ENCODE results near the gene FNDC3B.
A peak's percentile ranks its signal among the peaks of the same experiment; 100 is the strongest.

Gene FNDC3B

DNA sequence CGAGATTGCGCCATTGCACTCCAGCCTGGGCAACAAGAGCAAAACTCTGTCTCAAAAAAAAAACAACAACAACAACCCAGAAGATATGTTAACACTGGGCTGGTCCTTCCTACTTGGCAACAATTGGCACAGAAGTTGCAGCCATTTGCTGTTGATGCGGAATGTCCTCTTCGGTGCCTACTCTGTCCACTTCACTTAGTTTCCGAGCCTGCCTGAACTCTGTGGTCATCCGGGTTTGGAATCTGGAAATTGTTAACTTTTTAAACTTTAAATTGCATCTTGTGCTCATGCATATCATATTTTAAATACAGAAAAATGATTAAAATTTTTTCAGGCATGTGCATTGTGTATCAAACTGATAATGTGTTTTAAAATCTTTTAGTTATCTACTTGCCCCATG is 81.5 kb downstream of the FNDC3B start:
- no peak for DNase-seq

DNA sequence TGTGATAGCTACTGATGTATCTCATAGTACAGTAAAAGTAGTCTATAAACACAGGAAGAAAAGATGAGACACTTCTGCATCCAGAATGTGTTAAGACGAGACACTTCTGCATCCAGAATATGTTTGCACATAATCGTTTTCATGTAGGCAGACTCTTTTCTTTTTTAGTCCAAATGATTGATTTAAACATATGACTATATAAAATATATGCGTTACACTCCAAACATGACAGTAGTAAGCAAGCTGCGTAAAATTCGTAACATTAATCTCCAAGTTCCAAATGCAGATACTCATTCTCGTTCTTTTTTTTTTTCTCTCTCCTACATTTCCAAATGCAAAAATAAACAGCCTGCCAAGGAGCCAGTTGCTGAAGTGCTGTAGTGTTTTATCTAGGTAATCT is 82.6 kb downstream of the FNDC3B start:
- no peak for DNase-seq

DNA sequence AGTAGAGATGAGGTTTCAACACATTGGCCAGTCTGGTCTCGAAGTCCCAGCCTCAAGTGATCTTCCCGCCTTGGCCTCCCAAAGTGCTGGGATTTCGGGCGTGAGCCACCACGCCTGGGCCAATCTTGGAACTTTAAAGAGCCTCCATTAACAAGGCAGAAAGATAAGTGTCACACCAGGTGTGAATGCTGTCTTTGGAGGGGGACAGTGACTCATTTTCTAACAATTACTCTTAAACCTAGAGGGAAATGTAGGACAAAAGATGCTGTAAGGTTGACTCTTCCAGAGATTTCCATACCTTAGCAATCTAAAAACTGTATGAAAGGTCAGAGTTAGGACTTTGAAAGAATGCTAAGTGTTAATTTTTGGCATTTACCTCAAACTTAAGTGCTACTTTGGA is 84.9 kb downstream of the FNDC3B start:
- no peak for DNase-seq

DNA sequence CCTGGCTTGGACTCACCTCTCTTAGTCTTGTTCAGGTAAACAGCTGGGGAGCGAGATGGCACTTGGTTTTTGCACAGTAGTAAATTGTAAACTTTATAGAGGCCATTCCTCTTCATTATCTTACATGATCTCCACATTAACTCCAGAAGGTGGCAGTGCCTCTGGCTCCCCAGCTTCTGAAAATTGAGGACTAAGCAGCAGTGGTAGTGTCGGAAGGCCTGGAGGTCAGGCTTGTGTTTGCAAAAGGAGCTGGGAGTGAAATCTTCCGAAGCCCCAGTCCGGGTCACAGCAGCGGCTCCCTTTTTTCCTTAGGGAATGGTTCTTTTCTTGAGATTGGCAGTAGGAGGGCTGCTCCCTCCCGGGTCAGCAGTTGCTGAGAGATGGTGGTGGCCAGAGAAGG is 85.7 kb downstream of the FNDC3B start:
- DNase-seq = no peak

DNA sequence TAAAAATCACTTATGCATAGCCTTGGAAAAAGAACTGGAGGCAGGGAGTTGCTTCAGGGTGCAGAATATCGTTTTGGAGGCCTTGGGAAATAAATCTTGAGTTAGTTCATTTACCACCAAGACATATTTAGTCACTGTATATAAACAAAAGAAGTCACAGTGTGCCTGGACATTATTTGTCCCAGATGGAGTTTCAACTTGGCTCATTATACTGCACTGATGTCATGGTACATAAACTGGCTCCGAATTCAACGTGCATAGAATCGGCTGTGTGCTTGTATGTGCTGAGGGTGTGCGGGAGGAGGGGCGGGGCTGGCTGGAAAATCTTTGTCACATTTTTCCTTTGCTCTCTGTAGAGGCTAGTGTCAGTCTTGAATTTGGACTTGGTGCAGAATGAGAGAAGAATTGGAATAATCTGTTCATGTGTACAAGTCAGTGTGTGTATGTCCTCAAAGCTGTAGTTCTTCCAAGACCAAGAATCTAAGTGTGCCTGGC is 86.6 kb downstream of the FNDC3B start:
- no peak for DNase-seq

DNA sequence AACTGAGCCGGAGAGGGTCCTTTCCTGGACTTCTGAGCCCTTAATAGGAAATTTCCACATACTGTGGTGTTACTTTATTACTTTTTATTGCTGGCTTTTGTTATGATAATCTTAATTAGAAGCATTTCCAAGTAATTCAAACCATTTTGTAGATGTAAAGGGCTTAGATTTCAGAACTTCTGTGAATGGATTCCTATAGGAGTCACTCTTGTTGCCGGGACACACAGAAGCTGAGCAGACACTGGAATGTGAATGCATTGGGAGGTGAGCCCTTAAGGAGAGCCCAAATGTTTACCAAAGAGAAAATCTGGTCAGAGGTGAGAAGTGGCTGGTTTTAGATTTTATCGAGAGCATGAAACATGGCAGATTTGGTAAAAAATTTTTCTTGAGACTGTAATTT is 87.4 kb downstream of the FNDC3B start:
- DNase-seq = no peak

DNA sequence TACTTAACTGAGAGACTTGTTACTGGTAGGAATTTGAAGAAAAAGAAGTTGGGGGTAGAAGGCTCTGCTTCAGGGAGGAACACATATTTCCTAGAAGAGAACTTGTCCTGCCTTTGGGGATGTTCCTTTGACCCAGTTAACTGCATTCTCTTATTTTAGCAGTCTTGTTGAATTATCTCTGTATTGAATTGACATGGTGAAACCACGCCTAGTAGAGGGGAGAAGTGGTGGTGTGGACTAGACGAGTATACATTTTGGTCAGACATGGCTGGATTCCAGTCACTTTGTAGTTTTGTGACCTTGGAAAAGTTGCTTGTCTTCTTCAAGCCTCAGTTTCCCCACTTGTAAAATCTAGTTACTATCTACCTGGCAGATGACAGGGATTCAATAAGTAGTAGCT is 87.8 kb downstream of the FNDC3B start:
- no peak for DNase-seq

DNA sequence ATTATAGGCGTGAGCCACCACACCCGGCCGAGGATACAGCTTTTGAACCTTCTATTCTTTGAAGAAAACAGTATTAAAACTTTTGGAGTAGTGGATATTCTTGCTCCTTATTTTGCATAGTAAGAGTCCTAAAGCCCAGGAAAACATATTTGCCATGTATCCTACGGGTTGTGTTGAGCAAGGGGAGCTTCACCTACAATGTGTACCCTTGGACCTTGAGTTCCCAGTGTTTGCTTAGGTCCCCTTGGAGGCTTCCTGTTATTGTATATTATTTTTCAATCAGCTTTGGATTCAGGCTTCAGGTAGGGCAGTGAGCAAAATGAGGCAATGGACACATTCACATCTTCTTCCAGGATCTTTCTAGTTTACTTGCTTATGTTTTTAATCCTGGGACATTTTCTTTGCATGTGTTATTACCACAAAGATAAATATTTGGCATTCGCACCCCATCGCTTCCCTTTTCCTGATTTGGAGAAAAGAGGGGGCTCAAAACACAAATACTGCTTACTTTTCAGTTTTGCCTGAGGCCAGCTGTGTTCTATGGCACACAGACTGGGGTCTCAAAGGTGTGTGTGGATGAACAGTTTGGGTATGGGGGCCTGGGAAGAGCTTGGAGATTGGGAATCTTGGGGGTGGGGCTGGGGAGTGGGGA is 88.7 kb downstream of the FNDC3B start:
- no peak for DNase-seq

DNA sequence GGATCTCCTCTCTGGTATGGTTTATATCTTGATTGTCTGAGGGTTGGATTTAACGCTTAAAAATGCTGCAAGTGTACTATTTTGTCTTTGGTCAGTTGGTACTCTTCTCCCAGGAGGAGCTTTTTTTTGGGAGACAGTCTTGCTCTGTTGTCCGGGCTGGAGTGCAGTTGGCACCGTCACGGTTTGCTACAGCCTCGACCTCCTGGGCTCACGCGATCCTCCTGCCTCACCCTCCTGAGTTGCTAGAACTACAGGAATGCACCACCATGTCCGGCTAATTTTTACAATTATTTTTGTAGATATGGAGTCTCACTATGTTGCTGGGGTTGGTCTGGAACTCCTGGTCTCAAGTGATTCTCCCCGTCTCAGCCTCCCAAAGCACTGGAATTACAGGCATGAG is 89.5 kb downstream of the FNDC3B start:
- DNase-seq = no peak

DNA sequence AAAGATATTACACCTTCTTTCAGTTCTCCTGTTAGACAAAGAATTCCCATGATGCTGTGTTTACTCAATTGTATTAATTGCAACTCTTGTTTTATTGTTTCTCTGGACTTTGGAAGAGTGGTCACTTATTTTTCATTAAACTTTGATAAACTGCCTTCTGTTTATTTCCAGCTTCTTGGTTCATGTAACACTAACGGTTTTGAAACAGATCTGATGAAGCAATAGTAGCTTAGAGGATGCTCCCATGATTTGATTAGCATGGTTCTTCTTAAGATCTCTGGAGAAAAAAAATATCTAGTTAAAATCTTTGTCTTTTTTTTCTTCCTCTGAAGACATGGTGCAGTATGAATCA is 90.1 kb downstream of the FNDC3B start:
- DNase-seq = no peak

DNA sequence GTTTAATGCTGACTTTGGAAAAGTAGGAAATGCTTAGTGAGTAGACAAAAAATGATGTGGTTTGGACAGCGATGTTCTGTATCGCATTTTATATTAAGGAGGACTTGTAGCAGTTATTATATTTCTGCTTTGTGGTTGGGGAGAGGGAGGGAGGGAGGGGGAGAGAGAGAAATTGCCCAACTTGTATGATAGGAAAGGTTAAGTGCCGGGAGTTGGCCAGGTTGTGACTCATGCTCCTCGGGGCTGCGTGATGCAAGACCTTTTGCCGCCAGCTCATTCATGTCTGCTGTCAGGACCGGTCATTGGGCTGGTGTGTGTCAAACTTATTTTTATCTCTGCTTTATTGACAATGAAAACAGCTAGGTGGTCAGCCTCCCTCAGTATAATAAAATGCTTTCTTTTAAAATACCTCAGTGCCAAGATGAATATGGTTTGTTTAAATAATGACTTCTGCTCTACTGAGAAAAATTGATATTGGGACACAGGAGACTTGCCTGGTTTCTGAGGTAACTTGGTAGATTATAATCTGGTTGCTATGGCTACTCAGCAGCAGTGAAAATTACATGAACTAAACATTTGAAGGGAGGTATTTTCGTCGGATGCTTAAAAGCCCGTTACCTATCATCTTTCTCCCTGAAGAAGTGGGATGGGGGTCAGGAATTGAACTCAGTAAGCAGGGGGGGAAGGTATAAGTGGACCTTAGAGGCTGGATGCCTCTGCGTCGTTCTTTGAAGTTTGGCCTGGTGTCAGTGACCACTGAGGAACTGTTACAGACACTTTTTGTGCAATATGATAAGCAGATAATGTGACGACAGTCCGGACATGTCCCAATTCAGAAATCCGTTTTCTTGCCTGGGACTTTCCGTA is 90.7 kb downstream of the FNDC3B start:
- DNase-seq = peak; percentile 72

DNA sequence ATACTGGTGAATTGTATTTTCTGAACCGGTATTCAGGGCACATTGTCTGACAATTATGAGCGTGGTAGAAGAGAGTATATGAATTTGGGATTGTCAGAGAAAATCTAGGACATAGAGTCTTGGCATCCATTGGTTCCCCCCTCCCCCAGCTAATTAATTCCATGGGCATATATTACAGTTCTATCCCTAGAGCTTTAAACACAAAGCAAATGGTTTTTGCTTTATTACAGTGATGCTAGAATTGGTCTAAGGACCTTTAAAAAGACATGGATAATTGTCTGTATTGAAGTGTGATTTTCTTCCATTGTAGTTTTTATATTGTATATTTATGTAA is 91.3 kb downstream of the FNDC3B start:
- DNase-seq = no peak

DNA sequence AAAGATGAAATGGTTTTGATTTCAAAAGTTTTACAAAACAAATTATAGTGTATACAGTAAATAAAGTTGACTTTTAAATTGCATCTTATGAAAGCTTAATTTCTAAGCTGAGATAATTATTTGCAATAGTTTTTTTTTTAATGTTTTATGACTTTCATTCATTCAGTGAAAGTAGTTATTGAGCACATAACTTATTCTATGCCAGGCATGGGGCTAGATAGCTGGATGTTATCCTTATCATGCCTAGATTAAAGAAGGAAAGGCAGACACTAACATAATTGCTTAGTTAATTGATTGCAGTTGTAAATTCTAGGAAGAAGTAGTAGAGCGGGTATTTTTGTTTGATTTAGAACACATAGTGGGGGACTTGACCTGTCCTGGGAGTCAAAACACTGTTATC is 92.4 kb downstream of the FNDC3B start:
- DNase-seq = no peak

DNA sequence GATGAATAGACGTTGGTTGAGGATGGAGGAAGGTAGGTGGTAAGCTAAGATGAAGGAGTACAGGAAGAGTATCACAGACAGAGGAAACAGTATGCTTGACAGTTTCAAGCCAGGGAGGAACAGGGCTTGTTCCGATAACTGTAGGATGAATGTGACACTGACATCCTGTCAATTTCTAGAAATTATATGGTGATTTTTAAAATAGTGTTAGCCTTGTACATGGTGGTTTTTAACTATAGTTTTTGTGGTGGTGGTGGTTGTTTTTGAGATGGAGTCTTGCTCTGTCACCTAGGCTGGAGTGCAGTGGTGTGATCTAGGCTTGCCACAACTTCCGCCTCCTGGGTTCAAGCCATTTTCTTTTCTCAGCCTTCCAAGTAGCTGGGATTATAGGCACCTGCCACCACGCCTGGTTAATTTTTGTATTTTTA is 92.8 kb downstream of the FNDC3B start:
- no peak for DNase-seq

DNA sequence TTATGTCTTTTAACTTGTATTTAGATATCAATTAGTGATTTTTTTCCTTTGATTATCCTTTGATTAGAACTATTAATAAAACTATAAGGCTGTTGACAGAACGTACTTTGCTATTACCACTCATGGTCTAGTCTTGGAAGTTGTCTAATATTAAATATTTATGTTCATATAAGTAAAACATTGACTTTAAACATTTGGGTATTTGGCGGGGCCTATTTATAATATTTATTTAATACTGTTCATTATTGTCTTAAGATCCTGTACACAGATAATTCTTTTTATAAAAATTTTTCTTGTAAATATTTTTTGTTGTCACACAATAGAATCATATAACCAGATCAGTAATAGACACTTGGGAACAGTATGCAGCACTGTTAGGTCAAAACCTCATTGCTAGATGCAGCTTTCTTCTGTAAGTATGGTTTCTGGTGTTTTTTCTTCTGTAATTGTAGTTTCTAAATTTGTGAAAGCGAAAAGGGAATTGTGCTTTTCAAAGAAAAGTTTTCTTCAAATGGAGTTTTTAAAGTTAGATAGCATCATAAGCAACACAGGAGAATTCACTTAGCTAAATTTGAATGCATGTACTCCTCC is 93.4 kb downstream of the FNDC3B start:
- no peak for DNase-seq

DNA sequence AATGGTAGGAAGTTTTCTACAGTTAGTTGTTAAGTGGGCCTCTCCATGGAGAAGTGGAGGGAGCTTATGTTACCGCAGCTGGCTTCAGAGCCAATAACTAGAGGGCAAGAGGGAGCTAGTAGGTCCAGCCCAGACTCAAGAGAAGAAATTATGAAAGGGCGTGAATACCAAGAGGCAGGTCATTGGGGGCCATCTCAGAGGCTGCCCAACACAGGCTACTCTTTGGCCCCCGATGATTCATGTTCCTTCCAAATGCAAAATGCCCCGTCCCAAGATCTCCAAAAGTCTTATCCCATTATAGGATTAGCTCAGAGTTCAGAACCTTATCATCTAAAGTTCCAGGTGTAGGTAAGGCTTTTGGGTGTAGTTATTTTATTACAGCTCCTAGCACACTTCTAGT is 94.5 kb downstream of the FNDC3B start:
- no peak for DNase-seq

DNA sequence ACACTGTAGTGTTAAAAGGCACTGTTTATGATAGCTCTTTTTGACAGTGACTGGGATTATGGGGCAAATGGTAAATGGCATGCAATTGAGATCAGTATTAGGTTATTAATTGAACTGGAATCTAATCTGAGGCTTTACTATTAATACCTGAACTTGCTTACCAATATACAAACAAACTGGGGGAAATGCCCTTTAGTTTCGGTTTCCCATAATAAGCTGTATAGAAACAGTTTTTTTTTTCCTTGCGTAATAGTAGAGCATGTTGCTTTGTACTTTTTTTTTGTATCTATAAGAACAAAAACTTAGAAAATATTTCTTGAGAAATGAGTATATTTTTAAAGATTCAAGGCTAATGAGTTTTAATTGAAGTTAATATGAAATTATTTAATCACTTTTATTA is 95.0 kb downstream of the FNDC3B start:
- DNase-seq = no peak

DNA sequence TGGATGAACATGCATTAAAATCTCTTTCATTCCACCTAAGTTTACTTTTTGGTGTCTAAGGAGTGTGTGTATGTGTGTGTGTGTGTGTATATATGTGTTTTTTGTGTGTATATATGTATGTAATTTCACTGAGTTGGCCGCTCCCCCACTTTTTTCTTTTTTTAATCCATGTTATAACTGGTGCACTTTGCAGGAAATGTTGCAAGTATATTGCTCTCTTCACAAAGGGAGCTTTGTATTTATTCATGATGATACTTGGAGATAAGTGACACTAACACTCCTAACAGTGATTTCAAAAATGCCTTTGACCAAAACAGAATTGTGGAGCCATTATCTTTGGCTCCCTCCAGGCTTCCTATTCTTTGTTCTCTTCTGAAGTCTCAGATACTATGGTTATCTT is 95.8 kb downstream of the FNDC3B start:
- no peak for DNase-seq

DNA sequence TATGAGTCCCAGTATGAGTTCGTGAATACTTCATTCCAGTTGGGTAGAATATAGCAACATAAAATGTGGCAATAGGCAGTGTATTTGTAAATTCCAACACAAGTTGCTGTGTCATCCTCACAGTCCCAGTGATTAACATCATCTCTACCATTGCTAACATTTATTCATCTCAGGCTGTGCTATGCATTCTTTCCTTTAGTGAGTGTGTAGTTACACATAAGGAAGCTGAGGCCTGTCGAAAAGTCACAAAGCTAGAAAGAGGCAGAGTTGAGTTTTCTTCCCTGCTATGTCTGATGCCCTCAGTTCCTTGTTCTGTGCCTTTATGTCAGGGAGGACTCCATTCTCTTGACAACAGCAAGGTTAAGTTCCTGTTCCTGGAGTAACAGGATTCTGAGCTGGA is 96.4 kb downstream of the FNDC3B start:
- DNase-seq = no peak

DNA sequence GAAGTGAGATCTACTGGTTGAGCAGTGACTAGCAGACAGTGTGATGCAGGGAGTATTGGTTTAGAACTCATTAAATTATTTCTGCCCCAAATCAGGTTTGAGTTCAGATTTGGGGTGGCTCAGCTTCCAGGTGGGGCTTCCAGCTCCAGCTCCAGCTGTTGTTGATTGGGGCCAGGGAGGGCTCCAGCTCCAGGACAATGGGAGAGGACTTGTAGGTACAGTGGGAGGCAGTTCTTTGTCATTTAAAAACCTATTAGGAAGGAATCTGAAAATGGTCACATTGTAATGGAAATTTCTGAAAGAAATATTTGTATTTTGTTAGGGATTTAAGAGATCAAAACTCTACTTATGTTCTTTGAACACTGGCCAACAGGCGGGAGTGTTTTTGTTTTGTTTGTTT is 97.0 kb downstream of the FNDC3B start:
- DNase-seq = no peak

DNA sequence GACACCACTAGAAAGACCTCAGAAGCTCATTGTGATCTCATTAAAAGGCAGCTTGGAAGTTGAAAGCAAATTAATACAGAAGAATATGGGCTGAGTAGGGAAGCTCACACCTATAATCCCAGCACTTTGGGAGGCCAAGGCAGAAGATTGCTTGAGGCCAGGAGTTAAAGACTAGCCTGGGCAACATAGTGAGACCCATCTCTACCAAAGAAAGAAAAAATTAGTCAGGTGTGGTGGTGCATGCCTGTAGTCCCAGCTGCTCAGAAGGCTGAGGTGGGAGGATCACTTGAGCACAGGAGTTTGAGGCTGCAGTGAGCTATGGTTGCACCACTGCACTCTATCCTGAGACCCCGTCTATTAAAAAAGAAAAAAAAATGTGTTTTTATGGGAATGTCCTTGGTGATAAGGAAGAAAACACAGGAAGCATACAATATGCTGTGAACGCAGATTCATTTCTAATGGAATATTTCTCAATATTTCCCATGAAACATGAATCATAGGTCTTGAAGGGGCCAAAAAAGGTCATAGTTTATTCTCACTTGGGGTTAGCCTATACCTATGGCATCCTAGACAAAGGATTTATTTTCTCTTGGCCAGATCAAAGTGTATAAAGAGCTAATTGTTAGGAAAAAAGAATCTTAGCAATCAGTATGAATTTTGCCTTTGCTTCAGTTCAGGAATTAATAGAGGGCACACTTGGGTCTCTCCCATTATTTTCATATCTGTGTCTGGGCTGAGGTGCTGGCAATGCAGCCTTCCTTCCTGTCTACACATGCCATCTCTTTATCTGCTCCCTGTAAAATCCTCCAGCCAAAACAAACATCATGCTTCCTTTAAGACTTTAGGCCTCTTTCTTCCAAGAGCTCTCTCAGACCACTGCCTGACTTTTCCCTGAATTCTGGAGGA is 98.2 kb downstream of the FNDC3B start:
- DNase-seq = no peak

DNA sequence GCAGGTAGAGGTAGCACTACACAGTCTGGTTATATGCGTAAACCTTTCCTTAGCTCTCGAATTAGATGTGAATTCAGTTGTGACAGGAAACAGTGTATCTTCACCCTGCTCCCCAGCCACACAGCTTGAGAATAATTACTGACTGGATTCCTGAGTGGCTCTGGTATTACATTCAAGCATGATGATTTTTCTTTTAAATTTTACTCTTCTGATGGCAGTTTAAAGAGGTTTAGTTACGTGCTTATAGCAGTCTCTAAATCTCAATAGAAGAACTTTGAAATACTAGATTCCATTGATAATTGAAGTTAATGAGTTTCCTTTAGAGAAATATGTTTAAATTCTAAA is 98.8 kb downstream of the FNDC3B start:
- DNase-seq = no peak

DNA sequence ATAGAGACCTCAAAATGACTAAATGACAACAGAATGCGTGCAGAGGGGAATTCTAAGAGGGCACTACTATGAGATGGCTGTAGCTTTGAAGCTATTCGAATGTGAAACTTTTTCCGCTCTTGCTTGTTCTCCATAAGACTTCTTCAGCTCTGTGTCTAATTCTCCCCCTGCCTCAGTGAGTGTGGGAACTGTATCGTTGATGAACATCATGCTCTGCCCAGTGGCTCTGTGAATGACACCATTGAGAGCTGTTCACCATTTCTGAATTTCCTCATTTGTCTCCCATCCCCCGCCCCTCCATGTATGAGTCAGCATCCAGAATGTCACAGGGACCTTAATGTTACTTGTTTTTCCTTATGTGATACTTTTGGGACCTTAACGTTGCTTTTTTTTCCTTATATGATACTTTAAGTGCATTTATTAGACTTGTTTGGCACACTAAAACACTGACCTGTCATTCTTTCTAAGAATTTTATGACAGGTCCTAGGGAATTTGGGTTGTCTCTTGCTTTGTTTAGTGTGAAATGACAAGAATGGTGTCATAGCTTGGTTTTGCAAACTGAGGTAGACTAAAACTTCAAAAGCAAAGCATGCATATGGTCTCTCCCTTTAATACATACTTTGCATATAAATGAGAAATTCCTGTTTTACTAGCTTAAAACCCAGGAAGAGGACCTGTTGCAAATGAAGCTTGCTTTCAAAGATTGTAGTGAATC is 99.6 kb downstream of the FNDC3B start:
- peak; percentile 59 for DNase-seq

Measured in stimulated activated CD8-positive, alpha-beta memory T cell treated with anti-CD3 and anti-CD28 coated beads, Interleukin-4, amount 100 ng/mL, for 48 hours (primary cell).